B cell (primary cell): ENCODE results near the gene ABCA13. TPM values are rescaled to one million over a fixed set of nuclear protein-coding genes. Genes with fewer than 3 reads are reported as not detected.

Experiments
- ATAC-seq: fragments of 200-7000 bp; cut with Tn5 transposase; one replicate; pipeline ENCODE4 v1.10.0; 2021; ENCODE audit warnings: low read depth, mild to moderate bottlenecking, moderate number of reproducible peaks, moderate library complexity
- CTCF ChIA-PET: fragments of 350-600 bp; sonication (Branson Sonifier 250); formaldehyde crosslinking; loops from one replicate; lab custom pipeline; 2021; ENCODE audit warnings: antibody characterized with exemption, inconsistent platforms; lab: Charles Lee
- POLR2A ChIA-PET: fragments of 350-600 bp; sonication (Branson Sonifier 250); formaldehyde crosslinking; loops from one replicate; lab custom pipeline; 2021; ENCODE audit warnings: antibody characterized with exemption; lab: Charles Lee
- DNase-seq: peaks from one replicate; pipeline ENCODE4 v3.0.0; 2013
- H2AFZ ChIP-seq: 2 replicates; pipeline ENCODE4 v1.6.1; 2012; ENCODE audit warnings: mild to moderate bottlenecking, low read depth, low read length; ENCODE audit not compliant: insufficient read depth, poor library complexity, severe bottlenecking
- H3K27ac ChIP-seq, 2 donors: 1 replicate in 1 of 2; 2 replicates in 1 of 2; pipeline ENCODE4 v1.5.1; 2012 to 2013; ENCODE audit warnings: low read length in 2 of 2, mild to moderate bottlenecking in 2 of 2, moderate library complexity in 1 of 2
- H3K27me3 ChIP-seq, 4 experiments: fragments of 200-600 bp in 1 of 4; sonication (generic) in 1 of 4; replicated peaks in 1 of 4; 1 replicate in 2 of 4; 2 replicates in 2 of 4; pipeline versions ENCODE4 v1.6.1 to v1.7.0; 2013 to 2016; ENCODE audit warnings: low read length in 3 of 4, mild to moderate bottlenecking in 2 of 4, mixed read lengths in 1 of 4, moderate library complexity in 1 of 4; ENCODE audit not compliant: insufficient read depth in 4 of 4, control insufficient read depth in 3 of 4; ENCODE audit errors: control extremely low read depth in 1 of 4
- H3K36me3 ChIP-seq, 2 experiments: replicated peaks in 1 of 2; 1 replicate in 1 of 2; 2 replicates in 1 of 2; pipeline versions ENCODE4 v1.6.1 to v1.7.1; 2013; ENCODE audit warnings: low read length in 1 of 2; ENCODE audit not compliant: insufficient read depth in 2 of 2, control insufficient read depth in 1 of 2; ENCODE audit errors: control extremely low read depth in 1 of 2, extremely low read depth in 1 of 2
- H3K4me1 ChIP-seq, 2 donors: fragments of 200-600 bp in 1 of 2; sonication (generic) in 1 of 2; 1 replicate in 1 of 2; 2 replicates in 1 of 2; pipeline versions ENCODE4 v1.5.1 to v1.6.1; 2013 to 2017; ENCODE audit warnings: low read length in 2 of 2; ENCODE audit not compliant: control insufficient read depth in 2 of 2, insufficient read depth in 2 of 2
- H3K4me2 ChIP-seq: replicated peaks from 2 replicates; pipeline ENCODE3; 2012; ENCODE audit warnings: mild to moderate bottlenecking, low read depth, low read length; ENCODE audit not compliant: poor library complexity, severe bottlenecking
- H3K4me3 ChIP-seq, 5 experiments: fragments of 200-600 bp in 1 of 5; sonication (generic) in 1 of 5; 1 replicate in 3 of 5; 2 replicates in 2 of 5; pipeline versions ENCODE4 v1.5.1 to v1.7.0; 2011 to 2016; ENCODE audit warnings: low read length in 4 of 5, mild to moderate bottlenecking in 4 of 5, low read depth in 2 of 5, control low read depth in 1 of 5, moderate library complexity in 1 of 5; ENCODE audit not compliant: insufficient read depth in 1 of 5; ENCODE audit errors: control extremely low read depth in 1 of 5, extremely low read depth in 1 of 5
- H3K79me2 ChIP-seq: fragments of 200-600 bp; sonication (generic); one replicate; pipeline ENCODE4 v1.6.0; 2016; ENCODE audit warnings: low read length; ENCODE audit not compliant: control insufficient read depth, insufficient read depth
- H3K9ac ChIP-seq: fragments of 200-600 bp; sonication (generic); 2 replicates; pipeline ENCODE4 v1.6.1; 2017; ENCODE audit warnings: mild to moderate bottlenecking, low read length, moderate library complexity
- H3K9me3 ChIP-seq, 3 donors: one replicate each; pipeline versions ENCODE4 v1.6.1 to v1.7.1; 2013; ENCODE audit warnings: low read length in 2 of 3; ENCODE audit not compliant: control insufficient read depth in 2 of 3, insufficient read depth in 1 of 3; ENCODE audit errors: control extremely low read depth in 1 of 3
- H4K20me1 ChIP-seq: 2 replicates; pipeline ENCODE4 v1.6.0; 2012; ENCODE audit warnings: mild to moderate bottlenecking, low read length; ENCODE audit not compliant: insufficient read depth, control insufficient read depth, poor library complexity, severe bottlenecking
- H3K27ac Mint-ChIP-seq: one replicate; pipeline ENCODE4 v1.8.0; 2021; ENCODE audit warnings: mixed read lengths
- H3K27me3 Mint-ChIP-seq: one replicate; pipeline ENCODE4 v1.8.0; 2021; ENCODE audit warnings: mixed read lengths
- H3K4me1 Mint-ChIP-seq: one replicate; pipeline ENCODE4 v1.8.0; 2021; ENCODE audit warnings: mixed read lengths
- H3K4me3 Mint-ChIP-seq: one replicate; pipeline ENCODE4 v1.8.0; 2021; ENCODE audit warnings: mixed read lengths
- H3K9me3 Mint-ChIP-seq: one replicate; pipeline ENCODE4 v1.8.0; 2022; ENCODE audit warnings: mixed read lengths; ENCODE audit not compliant: insufficient read depth
- EZH2 ChIP-seq: IDR thresholded peaks from 2 replicates; pipeline ENCODE4 v1.6.1; 2012; ENCODE audit warnings: borderline replicate concordance, low read depth, mild to moderate bottlenecking, moderate library complexity, low read length; ENCODE audit not compliant: insufficient read depth, poor library complexity, severe bottlenecking
- WGBS: methylation state at CpG from one replicate; pipeline ENCODE4 v1.1.5; 2013; ENCODE audit warnings: missing lambda C conversion rate; ENCODE audit not compliant: insufficient coverage; 5-methylcytosine and 5-hydroxymethylcytosine counted together
- intact Hi-C: fragments of 100-400 bp; cut with micrococcal nuclease; formaldehyde crosslinking; loops from one replicate; pipeline ENCODE4 v1.10.0; 2022
- polyA plus RNA-seq: library from polyadenylated mRNA; depleted of rRNA; stranded (reverse); fragments of >200 nt; gene quantifications from 2 replicates; pipeline ENCODE4 v1.2.3, GENCODE V29; 2012
- total RNA-seq, 2 donors: library from RNA; stranded (reverse); fragments of 120-200 nt in 1 of 2; gene quantifications; 1 replicate in 1 of 2; 2 replicates in 1 of 2; pipeline versions ENCODE4 v1.2.3 to v1.2.4, GENCODE V29; 2013 to 2022
- TF ChIP-seq, protein P1 (sequence below): fragments of 200-600 bp; IDR thresholded peaks from one replicate; pipeline ENCODE4 v1.8.0; 2022; ENCODE audit warnings: antibody characterized with exemption, mild to moderate bottlenecking

Gene ABCA13
- total and polyA plus RNA-seq, 2 donors (not counting 1 experiment from before 2014, with no cell fraction given) = not detected

GRCh38 chr7:48209004-48209600, 37.8 kb downstream of the ABCA13 start:
- WGBS = no CpG with 5 or more reads among the region's 1 CpG
- no peaks in the 10 kb centered on the region for H3K4me1 Mint-ChIP-seq
- no peak overlapping the region for H3K4me3 Mint-ChIP-seq
- ChIA-PET CTCF (no interaction called here), POLR2A (no interaction called here)
- Histone ChIP-seq H3K36me3 (no peaks in the 10 kb centered on the region), H3K9me3 (peaks cover 0 to 4% (median 0%) of the 10 kb centered on the region in 3 donors), H3K27ac (no peak overlapping the region), H3K4me3 (no peak overlapping the region), H3K9ac (no peak overlapping the region), H3K27me3 (no peaks in the 10 kb centered on the region), H2AFZ (no peak overlapping the region), H3K4me2 (no peak overlapping the region), H4K20me1 (no peaks in the 10 kb centered on the region), H3K4me1 (no peaks in the 10 kb centered on the region), H3K79me2 (no peaks in the 10 kb centered on the region)
- H3K27ac Mint-ChIP-seq = no peak overlapping the region
- TF ChIP-seq, protein P1, sequence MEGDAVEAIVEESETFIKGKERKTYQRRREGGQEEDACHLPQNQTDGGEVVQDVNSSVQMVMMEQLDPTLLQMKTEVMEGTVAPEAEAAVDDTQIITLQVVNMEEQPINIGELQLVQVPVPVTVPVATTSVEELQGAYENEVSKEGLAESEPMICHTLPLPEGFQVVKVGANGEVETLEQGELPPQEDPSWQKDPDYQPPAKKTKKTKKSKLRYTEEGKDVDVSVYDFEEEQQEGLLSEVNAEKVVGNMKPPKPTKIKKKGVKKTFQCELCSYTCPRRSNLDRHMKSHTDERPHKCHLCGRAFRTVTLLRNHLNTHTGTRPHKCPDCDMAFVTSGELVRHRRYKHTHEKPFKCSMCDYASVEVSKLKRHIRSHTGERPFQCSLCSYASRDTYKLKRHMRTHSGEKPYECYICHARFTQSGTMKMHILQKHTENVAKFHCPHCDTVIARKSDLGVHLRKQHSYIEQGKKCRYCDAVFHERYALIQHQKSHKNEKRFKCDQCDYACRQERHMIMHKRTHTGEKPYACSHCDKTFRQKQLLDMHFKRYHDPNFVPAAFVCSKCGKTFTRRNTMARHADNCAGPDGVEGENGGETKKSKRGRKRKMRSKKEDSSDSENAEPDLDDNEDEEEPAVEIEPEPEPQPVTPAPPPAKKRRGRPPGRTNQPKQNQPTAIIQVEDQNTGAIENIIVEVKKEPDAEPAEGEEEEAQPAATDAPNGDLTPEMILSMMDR = no peak
- TF ChIP-seq EZH2 = no peak
- peaks cover 7% of the 10 kb centered on the region for H3K9me3 Mint-ChIP-seq
- peaks cover 8% of the 10 kb centered on the region for H3K27me3 Mint-ChIP-seq
- ATAC-seq (no peak), DNase-seq (no peak)
- intact Hi-C loops = no loop called here

DNA sequence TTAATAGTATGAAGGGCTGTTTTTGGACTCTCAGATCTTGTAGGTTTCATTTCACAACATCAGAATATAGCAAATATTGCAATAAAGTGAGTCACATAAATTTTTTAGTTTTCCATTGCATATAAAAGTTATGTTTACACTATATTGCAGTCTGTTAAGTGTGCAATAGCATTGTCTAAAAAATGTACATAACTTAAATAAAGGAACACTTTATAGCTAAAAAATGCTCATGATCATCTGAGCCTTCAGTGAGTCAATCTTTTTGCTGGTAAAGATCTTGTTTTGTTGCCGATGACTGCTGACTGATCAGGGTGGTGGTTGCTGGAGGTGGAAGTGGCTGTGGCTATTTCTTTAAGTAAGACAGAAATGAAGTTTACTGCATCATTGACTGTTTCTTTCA, 42.0 kb downstream of the ABCA13 start:
- no peaks in the 10 kb centered on the region for H3K4me1 ChIP-seq
- Mint-ChIP-seq H3K27me3 (peaks cover 15% of the 10 kb centered on the region), H3K27ac (no peak overlapping the region), H3K9me3 (peaks cover 7% of the 10 kb centered on the region), H3K4me1 (no peaks in the 10 kb centered on the region), H3K4me3 (no peak overlapping the region)
- H4K20me1 ChIP-seq = no peaks in the 10 kb centered on the region
- CTCF ChIA-PET = no interaction called here
- no peak overlapping the region for H3K4me3 ChIP-seq
- POLR2A ChIA-PET = no interaction called here
- WGBS = 89% methylated on average over 1 of the region's 1 CpG
- no peaks in the 10 kb centered on the region for H3K79me2 ChIP-seq
- DNase-seq = no peak
- H3K4me2 ChIP-seq = no peak overlapping the region
- intact Hi-C loops = no loop called here
- no peaks in the 10 kb centered on the region for H3K36me3 ChIP-seq
- H3K27ac ChIP-seq = no peak overlapping the region
- ATAC-seq = no peak
- H3K9me3 ChIP-seq = no peaks in the 10 kb centered on the region
- H2AFZ ChIP-seq = no peak overlapping the region
- TF ChIP-seq, protein P1 = no peak
- no peak for TF ChIP-seq EZH2
- H3K9ac ChIP-seq = no peak overlapping the region
- no peaks in the 10 kb centered on the region for H3K27me3 ChIP-seq
